GM23338 (cell line): Measurements from ENCODE around the gene ARL4A. TPM values are rescaled to one million over a fixed set of nuclear protein-coding genes. Genes with fewer than 3 reads are reported as not detected.

ENCODE experiments used
- ATAC-seq: fragments of 200-7000 bp; cut with Tn5 transposase; 3 replicates; pipeline ENCODE4 v1.9.1; 2020
- DNase-seq: peaks from one replicate; pipeline ENCODE4 v3.0.0-alpha.2; 2015; ENCODE audit warnings: low spot score
- H2AFZ ChIP-seq: fragments of 200-600 bp; sonication (generic); 2 replicates; pipeline ENCODE4 v1.8.0; 2016; ENCODE audit warnings: antibody characterized with exemption, mild to moderate bottlenecking, moderate library complexity
- H3F3A ChIP-seq: fragments of 200-600 bp; sonication (generic); replicated peaks from 2 replicates; pipeline ENCODE4 v1.8.0; 2017; ENCODE audit warnings: antibody characterized with exemption, mixed run types, low read depth
- H3K27ac ChIP-seq: fragments of 200-600 bp; sonication (generic); 2 replicates; pipeline ENCODE4 v1.6.1; 2016; ENCODE audit warnings: low read depth
- H3K27me3 ChIP-seq: fragments of 200-600 bp; sonication (generic); 2 replicates; pipeline ENCODE4 v1.8.0; 2016; ENCODE audit warnings: mild to moderate bottlenecking, mixed run types, moderate library complexity; ENCODE audit not compliant: insufficient read depth
- H3K36me3 ChIP-seq: fragments of 200-600 bp; sonication (generic); 2 replicates; pipeline ENCODE4 v1.8.0; 2016; ENCODE audit warnings: mild to moderate bottlenecking; ENCODE audit not compliant: insufficient read depth
- H3K4me1 ChIP-seq: fragments of 200-600 bp; sonication (generic); 2 replicates; pipeline ENCODE4 v1.8.0; 2016; ENCODE audit warnings: mild to moderate bottlenecking, moderate library complexity; ENCODE audit not compliant: insufficient read depth
- H3K4me2 ChIP-seq: fragments of 200-600 bp; sonication (generic); 2 replicates; pipeline ENCODE4 v1.7.1; 2017; ENCODE audit warnings: mixed run types
- H3K4me3 ChIP-seq: fragments of 200-600 bp; sonication (generic); 2 replicates; pipeline ENCODE4 v1.6.1; 2016; ENCODE audit warnings: mixed run types
- H3K79me2 ChIP-seq: fragments of 200-600 bp; sonication (generic); replicated peaks from 2 replicates; pipeline ENCODE4 v1.8.0; 2017; ENCODE audit warnings: mild to moderate bottlenecking; ENCODE audit not compliant: insufficient read depth
- H3K9me2 ChIP-seq: fragments of 200-600 bp; sonication (generic); 2 replicates; pipeline ENCODE4 v1.8.0; 2017; ENCODE audit not compliant: insufficient read depth
- H4K20me1 ChIP-seq: fragments of 200-600 bp; sonication (generic); replicated peaks from 2 replicates; pipeline ENCODE4 v1.8.0; 2017; ENCODE audit warnings: mild to moderate bottlenecking; ENCODE audit not compliant: insufficient read depth
- H3K27ac Mint-ChIP-seq: 2 replicates; pipeline ENCODE4 v1.8.0; 2020; ENCODE audit warnings: inconsistent platforms, mild to moderate bottlenecking, moderate library complexity, mixed read lengths
- H3K27me3 Mint-ChIP-seq: 3 replicates; pipeline ENCODE4 v1.8.0; 2022; ENCODE audit warnings: low read depth, mild to moderate bottlenecking, moderate library complexity, mixed read lengths, inconsistent platforms; ENCODE audit not compliant: insufficient read depth, poor library complexity
- H3K36me3 Mint-ChIP-seq: 3 replicates; pipeline ENCODE4 v1.8.0; 2021; ENCODE audit warnings: low read depth, mild to moderate bottlenecking, inconsistent platforms, moderate library complexity, mixed read lengths
- H3K4me1 Mint-ChIP-seq: 3 replicates; pipeline ENCODE4 v1.8.0; 2020; ENCODE audit warnings: mild to moderate bottlenecking, inconsistent platforms, mixed read lengths
- H3K4me3 Mint-ChIP-seq: 3 replicates; pipeline ENCODE4 v1.8.0; 2021; ENCODE audit warnings: moderate library complexity, mild to moderate bottlenecking, inconsistent platforms, mixed read lengths
- H3K9me3 Mint-ChIP-seq: 3 replicates; pipeline ENCODE4 v1.8.0; 2020; ENCODE audit warnings: moderate library complexity, mild to moderate bottlenecking, inconsistent platforms, mixed read lengths
- CREB1 ChIP-seq: fragments of 250-450 bp; sonication (Bioruptor Pico); IDR thresholded peaks from 2 replicates; pipeline ENCODE4 v1.5.0; 2020; ENCODE audit warnings: low read depth, mild to moderate bottlenecking, moderate library complexity
- CTCF ChIP-seq, 2 experiments: fragments of 200-600 bp in 1 of 2; sonication (generic) in 1 of 2; conservative IDR thresholded peaks; 2 replicates each; pipeline versions ENCODE4 v1.5.1 to v1.6.1; 2016 to 2017; ENCODE audit warnings: antibody characterized with exemption in 2 of 2, low read depth in 2 of 2, mild to moderate bottlenecking in 2 of 2, moderate library complexity in 1 of 2
- ETS1 ChIP-seq: IDR thresholded peaks from 2 replicates; pipeline ENCODE4 v1.6.1; 2016; ENCODE audit warnings: antibody characterized with exemption
- EZH2 ChIP-seq: fragments of 200-600 bp; sonication (generic); IDR thresholded peaks from one replicate; pipeline ENCODE4 v1.8.0; 2017; ENCODE audit warnings: antibody characterized with exemption, mild to moderate bottlenecking, low read depth; ENCODE audit not compliant: unreplicated experiment
- NANOG ChIP-seq: IDR thresholded peaks from 2 replicates; pipeline ENCODE4 v1.6.1; 2016; ENCODE audit warnings: antibody characterized with exemption, borderline replicate concordance
- POLR2AphosphoS5 ChIP-seq: IDR thresholded peaks from 2 replicates; pipeline ENCODE4 v1.6.1; 2016; ENCODE audit warnings: antibody characterized with exemption, low read depth
- REST ChIP-seq: IDR thresholded peaks from one replicate; pipeline ENCODE4 v1.6.1; 2018; ENCODE audit warnings: antibody characterized with exemption; ENCODE audit not compliant: unreplicated experiment
- STAT1 ChIP-seq: IDR thresholded peaks from one replicate; pipeline ENCODE4 v1.6.1; 2016; ENCODE audit warnings: antibody characterized with exemption; ENCODE audit not compliant: unreplicated experiment
- ZNF331 ChIP-seq: fragments of 250-450 bp; sonication (Bioruptor Pico); IDR thresholded peaks from 2 replicates; pipeline ENCODE4 v1.5.0; 2020; ENCODE audit warnings: low read depth, mild to moderate bottlenecking, moderate library complexity
- long read RNA-seq: library from polyadenylated mRNA; unstranded; transcript quantifications from one replicate; pipeline ENCODE4 v2.0.0, GENCODE V29; 2020; ENCODE audit not compliant: unreplicated experiment
- polyA plus RNA-seq: library from polyadenylated mRNA; unstranded; fragments of >200 nt; fragmentation: Nextera tagmentation; extraction: Ambion mirVana; gene quantifications from 2 replicates; pipeline ENCODE4 v1.2.1, GENCODE V29; 2016
- total RNA-seq: library from RNA; depleted of rRNA; stranded (reverse); fragments of >200 nt; shearing (Covaris generic); gene quantifications from 2 replicates; pipeline ENCODE4 v1.2.3, GENCODE V29; 2014; rRNA removed

The ARL4A gene
- 48.9 and 49.2 TPM in 2 replicates for total RNA-seq
- polyA plus RNA-seq = 76.1 and 82.5 TPM in 2 replicates
- long read RNA-seq, transcript ARL4A-204 (2 exons, 1,144 nt) = minor isoform, 5 of 27 reads
- long read RNA-seq, transcript ARL4A-206 (2 exons, 845 nt) = minor isoform, 5 of 27 reads
- long read RNA-seq, transcript ARL4A-201 (2 exons, 1,147 nt) = major isoform, 16 of 27 reads
- long read RNA-seq, partial matches to known transcripts = 0 of 27 reads
- long read RNA-seq, other reads (novel, unspliced or antisense) = 0 of 27 reads

- Mint-ChIP-seq H3K36me3 (peaks cover 13% of the 10 kb centered on the region; the same call in 2 of the 3 replicates), H3K27me3 (no peaks in the 10 kb centered on the region), H3K4me3 (peak within 1 kb of the TSS; percentile 86), H3K27ac (peak within 1 kb of the TSS; percentile 87), H3K9me3 (no peaks in the 10 kb centered on the region; the same call in 2 of the 3 replicates), H3K4me1 (peaks cover 23% of the 10 kb centered on the region)
- peak; percentile 87 for ATAC-seq
- Histone ChIP-seq H3K9me2 (no peaks in the 10 kb centered on the region), H2AFZ (peak within 1 kb of the TSS; percentile 60; the same call in 1 of the 2 replicates), H3F3A (no peaks in the 10 kb centered on the region), H4K20me1 (peaks cover 4% of the 10 kb centered on the region), H3K36me3 (no peaks in the 10 kb centered on the region), H3K27ac (peak within 1 kb of the TSS; percentile 57), H3K4me1 (peaks cover 29% of the 10 kb centered on the region), H3K27me3 (no peaks in the 10 kb centered on the region), H3K4me3 (peak within 1 kb of the TSS; percentile 69), H3K79me2 (peaks cover 46% of the 10 kb centered on the region), H3K4me2 (peak within 1 kb of the TSS; percentile 84)
- DNase-seq = peak; percentile 100
- TF ChIP-seq POLR2AphosphoS5 = peak; percentile 97
- TF ChIP-seq CREB1 (CRISPR knock-in tag) = peak; percentile 61
- TF ChIP-seq NANOG = no peak
- TF ChIP-seq CTCF (conservative IDR thresholded peaks at IDR 0.05; ENCODE audit: low read depth in 2 of 2) = peak; percentile 1 to 80; a peak in 3 of 4 replicates
- TF ChIP-seq ETS1 = no peak
- TF ChIP-seq REST = no peak
- no peak for TF ChIP-seq STAT1
- TF ChIP-seq EZH2 = no peak
- TF ChIP-seq ZNF331 = no peak
Observed at GRCh38 chr7:12686891-12687717, at the start of gene ARL4A. Gene ARL4A, plus strand, starts transcription at chr7:12687633. Its CDS starts 622 bp downstream, at chr7:12688255.
